ENCODE measurements around the gene VAMP4. TPM values are rescaled to one million over a fixed set of nuclear protein-coding genes. Genes with fewer than 3 reads are reported as not detected.

VAMP4 gene
- total RNA-seq, 4 donors from 2014 or later = 6.0 to 14.3 (median 9.4) TPM

Small RNA genes within 50 kb of the gene (small RNA-seq; reads per million reads assigned to genes)
- gene RF00601 = 0 reads per million in 4 donors

Other genes with a start within 250 kb of the VAMP4 start
- gene MYOCOS, start 119.8 kb downstream of the VAMP4 start, total RNA-seq = not detected
- gene MYOC, start 89.4 kb downstream of the VAMP4 start, total RNA-seq = 1 to 10 TPM in 3 of 4 donors, under 1 TPM in 1; 0.40 to 7.6 (median 2.5) TPM
- gene METTL13, start 39.6 kb upstream of the VAMP4 start, total RNA-seq = 10 to 100 TPM; 10.5 to 80.8 (median 25.8) TPM
- gene DNM3, start 99.4 kb upstream of the VAMP4 start, total RNA-seq = 1 to 10 TPM in 2 of 4 donors, not detected in 2; 2.7 to 3.3 TPM

Data from transverse colon (tissue), 4 donors.